ENCODE data around the gene AIP.

Gene AIP

GRCh38 chr11:67495234-67496005, 12.6 kb downstream of the AIP start:
- Histone ChIP-seq H3K36me3 (ENCODE audit: control insufficient read depth, insufficient read depth, low read length) (peaks cover 66% of the 10 kb centered on the region), H3K9me3 (ENCODE audit: control insufficient read depth, low read length) (no peaks in the 10 kb centered on the region), H3K4me3 (ENCODE audit: extremely low read depth, insufficient read depth, low read length, poor library complexity, severe bottlenecking) (no peak overlapping the region), H3K4me1 (ENCODE audit: control insufficient read depth, insufficient read depth, low read length, poor library complexity, severe bottlenecking) (no peaks in the 10 kb centered on the region), H3K27ac (ENCODE audit: low read depth, low read length, severe bottlenecking) (no peak overlapping the region)
- 97 to 98% methylated on average over 11 to 12 of the region's 16 CpGs for WGBS, 2 experiments (ENCODE audit: insufficient coverage in 2 of 2)

GRCh38 chr11:67496113-67496512, 13.3 kb downstream of the AIP start:
- no peaks in the 10 kb centered on the region for H3K4me1 ChIP-seq (ENCODE audit: control insufficient read depth, insufficient read depth, low read length, poor library complexity, severe bottlenecking)
- peaks cover 66% of the 10 kb centered on the region for H3K36me3 ChIP-seq (ENCODE audit: control insufficient read depth, insufficient read depth, low read length)
- H3K27ac ChIP-seq (ENCODE audit: low read depth, low read length, severe bottlenecking): no peak overlapping the region
- no peak overlapping the region for H3K4me3 ChIP-seq (ENCODE audit: extremely low read depth, insufficient read depth, low read length, poor library complexity, severe bottlenecking)
- H3K9me3 ChIP-seq (ENCODE audit: control insufficient read depth, low read length): no peaks in the 10 kb centered on the region
- 97 to 98% methylated on average over 7 to 12 of the region's 12 CpGs for WGBS, 2 experiments (ENCODE audit: insufficient coverage in 2 of 2)

- peaks cover 73% of the 10 kb centered on the region for H3K36me3 ChIP-seq (ENCODE audit: control insufficient read depth, insufficient read depth, low read length)
- H3K4me3 ChIP-seq (ENCODE audit: extremely low read depth, insufficient read depth, low read length, poor library complexity, severe bottlenecking): no peak overlapping the region
- no peak overlapping the region for H3K27ac ChIP-seq (ENCODE audit: low read depth, low read length, severe bottlenecking)
- H3K4me1 ChIP-seq (ENCODE audit: control insufficient read depth, insufficient read depth, low read length, poor library complexity, severe bottlenecking): no peaks in the 10 kb centered on the region
- H3K9me3 ChIP-seq (ENCODE audit: control insufficient read depth, low read length): no peaks in the 10 kb centered on the region
- WGBS, 2 experiments (ENCODE audit: insufficient coverage in 2 of 2): 92 to 96% methylated on average over 19 of the region's 21 CpGs
Measured at GRCh38 chr11:67497656-67498291, 14.9 kb downstream of the AIP start.

GRCh38 chr11:67498544-67498972, 15.7 kb downstream of the AIP start:
- H3K9me3 ChIP-seq (ENCODE audit: control insufficient read depth, low read length): no peaks in the 10 kb centered on the region
- no peak overlapping the region for H3K27ac ChIP-seq (ENCODE audit: low read depth, low read length, severe bottlenecking)
- H3K4me1 ChIP-seq (ENCODE audit: control insufficient read depth, insufficient read depth, low read length, poor library complexity, severe bottlenecking): peaks cover 3% of the 10 kb centered on the region
- H3K4me3 ChIP-seq (ENCODE audit: extremely low read depth, insufficient read depth, low read length, poor library complexity, severe bottlenecking): no peak overlapping the region
- peaks cover 68% of the 10 kb centered on the region for H3K36me3 ChIP-seq (ENCODE audit: control insufficient read depth, insufficient read depth, low read length)
- WGBS, 2 experiments (ENCODE audit: insufficient coverage in 2 of 2): 92 to 94% methylated on average over 19 to 21 of the region's 21 CpGs

GRCh38 chr11:67499808-67500483, 17.1 kb downstream of the AIP start:
- H3K36me3 ChIP-seq (ENCODE audit: control insufficient read depth, insufficient read depth, low read length): peaks cover 64% of the 10 kb centered on the region
- H3K4me1 ChIP-seq (ENCODE audit: control insufficient read depth, insufficient read depth, low read length, poor library complexity, severe bottlenecking): peaks cover 7% of the 10 kb centered on the region
- no peaks in the 10 kb centered on the region for H3K9me3 ChIP-seq (ENCODE audit: control insufficient read depth, low read length)
- H3K4me3 ChIP-seq (ENCODE audit: extremely low read depth, insufficient read depth, low read length, poor library complexity, severe bottlenecking): no peak overlapping the region
- H3K27ac ChIP-seq (ENCODE audit: low read depth, low read length, severe bottlenecking): no peak overlapping the region
- WGBS, 2 experiments (ENCODE audit: insufficient coverage in 2 of 2): 98 to 99% methylated on average over 20 to 21 of the region's 26 CpGs

- Histone ChIP-seq H3K27ac (ENCODE audit: low read depth, low read length, severe bottlenecking) (no peak overlapping the region), H3K4me3 (ENCODE audit: extremely low read depth, insufficient read depth, low read length, poor library complexity, severe bottlenecking) (no peak overlapping the region), H3K9me3 (ENCODE audit: control insufficient read depth, low read length) (no peaks in the 10 kb centered on the region), H3K4me1 (ENCODE audit: control insufficient read depth, insufficient read depth, low read length, poor library complexity, severe bottlenecking) (peaks cover 9% of the 10 kb centered on the region), H3K36me3 (ENCODE audit: control insufficient read depth, insufficient read depth, low read length) (peaks cover 59% of the 10 kb centered on the region)
- no CpG with 5 or more reads among the region's 1 CpG for WGBS, 2 experiments (ENCODE audit: insufficient coverage in 2 of 2)
Measured at GRCh38 chr11:67500484-67500821, 17.6 kb downstream of the AIP start.

GRCh38 chr11:67500831-67501715, 18.2 kb downstream of the AIP start:
- no peak overlapping the region for H3K27ac ChIP-seq (ENCODE audit: low read depth, low read length, severe bottlenecking)
- WGBS, 2 experiments (ENCODE audit: insufficient coverage in 2 of 2): 89 to 98% methylated on average over 6 to 7 of the region's 9 CpGs
- H3K9me3 ChIP-seq (ENCODE audit: control insufficient read depth, low read length): no peaks in the 10 kb centered on the region
- peaks cover 53% of the 10 kb centered on the region for H3K36me3 ChIP-seq (ENCODE audit: control insufficient read depth, insufficient read depth, low read length)
- H3K4me3 ChIP-seq (ENCODE audit: extremely low read depth, insufficient read depth, low read length, poor library complexity, severe bottlenecking): no peak overlapping the region
- peaks cover 14% of the 10 kb centered on the region for H3K4me1 ChIP-seq (ENCODE audit: control insufficient read depth, insufficient read depth, low read length, poor library complexity, severe bottlenecking)

- H3K4me3 ChIP-seq (ENCODE audit: extremely low read depth, insufficient read depth, low read length, poor library complexity, severe bottlenecking): no peak overlapping the region
- H3K36me3 ChIP-seq (ENCODE audit: control insufficient read depth, insufficient read depth, low read length): peaks cover 50% of the 10 kb centered on the region
- 97 to 98% methylated on average over 16 to 18 of the region's 18 CpGs for WGBS, 2 experiments (ENCODE audit: insufficient coverage in 2 of 2)
- H3K27ac ChIP-seq (ENCODE audit: low read depth, low read length, severe bottlenecking): no peak overlapping the region
- peaks cover 20% of the 10 kb centered on the region for H3K4me1 ChIP-seq (ENCODE audit: control insufficient read depth, insufficient read depth, low read length, poor library complexity, severe bottlenecking)
- H3K9me3 ChIP-seq (ENCODE audit: control insufficient read depth, low read length): no peaks in the 10 kb centered on the region
Measured at GRCh38 chr11:67501854-67502253, 19.0 kb downstream of the AIP start.

- 94 to 96% methylated on average over 17 of the region's 18 CpGs for WGBS, 2 experiments (ENCODE audit: insufficient coverage in 2 of 2)
- peaks cover 45% of the 10 kb centered on the region for H3K36me3 ChIP-seq (ENCODE audit: control insufficient read depth, insufficient read depth, low read length)
- H3K4me1 ChIP-seq (ENCODE audit: control insufficient read depth, insufficient read depth, low read length, poor library complexity, severe bottlenecking): peaks cover 24% of the 10 kb centered on the region
- H3K4me3 ChIP-seq (ENCODE audit: extremely low read depth, insufficient read depth, low read length, poor library complexity, severe bottlenecking): no peak overlapping the region
- no peak overlapping the region for H3K27ac ChIP-seq (ENCODE audit: low read depth, low read length, severe bottlenecking)
- no peaks in the 10 kb centered on the region for H3K9me3 ChIP-seq (ENCODE audit: control insufficient read depth, low read length)
Measured at GRCh38 chr11:67502328-67502979, 19.6 kb downstream of the AIP start.

Data from mesodermal cell (in vitro differentiated cells).